ENCODE results near the gene SMAD3.

The SMAD3 gene

DNA sequence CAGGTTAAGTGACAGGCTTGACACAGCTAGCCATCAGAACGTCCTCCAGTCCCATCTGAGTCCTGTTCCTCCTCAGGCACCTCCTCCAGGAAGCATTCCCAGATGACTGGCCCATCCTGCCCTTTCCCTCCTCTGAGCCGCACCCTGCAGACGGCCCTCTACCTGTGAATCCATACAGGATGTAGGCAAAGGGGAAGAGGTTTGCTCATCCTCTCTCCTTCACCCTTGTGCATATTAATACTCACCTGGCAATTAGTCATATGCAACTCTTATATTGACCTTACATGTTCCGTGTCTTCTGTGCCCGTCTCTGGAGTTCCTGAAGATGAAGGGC lies 61.9 kb downstream of the SMAD3 start:
- H3K27ac ChIP-seq (ENCODE audit: low read depth, low read length): no peak overlapping the region
- H2AK5ac ChIP-seq (ENCODE audit: low read length): no peak overlapping the region
- H3K27me3 ChIP-seq (ENCODE audit: insufficient read depth, low read length, poor library complexity): no peaks in the 10 kb centered on the region
- no peak overlapping the region for H3K9ac ChIP-seq (ENCODE audit: low read length)
- no peaks in the 10 kb centered on the region for H3K79me2 ChIP-seq (ENCODE audit: control insufficient read depth, insufficient read depth, low read length)
- no CpG with 5 or more reads among the region's 5 CpGs for WGBS (ENCODE audit: extremely low coverage, insufficient coverage, low lambda C conversion rate)
- H3K56ac ChIP-seq (ENCODE audit: low read length): no peak overlapping the region
- H3K4me3 ChIP-seq (ENCODE audit: low read length): no peak overlapping the region
- H2BK5ac ChIP-seq (ENCODE audit: low read length): no peak overlapping the region
- no peak overlapping the region for H2BK15ac ChIP-seq (replicated peaks; ENCODE audit: low read depth)
- no peak overlapping the region for H4K8ac ChIP-seq (ENCODE audit: low read depth, low read length)
- H3K36me3 ChIP-seq (ENCODE audit: control insufficient read depth, insufficient read depth, low read length): no peaks in the 10 kb centered on the region
- H3K4me2 ChIP-seq (ENCODE audit: low read length): no peak overlapping the region
- no peak overlapping the region for H3K18ac ChIP-seq (ENCODE audit: low read length)
- H3K4me1 ChIP-seq (ENCODE audit: control insufficient read depth, low read depth, low read length): peaks cover 3% of the 10 kb centered on the region
- no peak overlapping the region for H3K4ac ChIP-seq (ENCODE audit: low read depth, low read length)
- no peak overlapping the region for H2BK120ac ChIP-seq (ENCODE audit: low read depth, low read length)
- DNase-seq: no peak
- no peak overlapping the region for H3K23ac ChIP-seq (ENCODE audit: low read length)
- no peak overlapping the region for H4K5ac ChIP-seq (ENCODE audit: low read length)
- H3K79me1 ChIP-seq (ENCODE audit: low read length): peaks cover 16% of the 10 kb centered on the region

DNA sequence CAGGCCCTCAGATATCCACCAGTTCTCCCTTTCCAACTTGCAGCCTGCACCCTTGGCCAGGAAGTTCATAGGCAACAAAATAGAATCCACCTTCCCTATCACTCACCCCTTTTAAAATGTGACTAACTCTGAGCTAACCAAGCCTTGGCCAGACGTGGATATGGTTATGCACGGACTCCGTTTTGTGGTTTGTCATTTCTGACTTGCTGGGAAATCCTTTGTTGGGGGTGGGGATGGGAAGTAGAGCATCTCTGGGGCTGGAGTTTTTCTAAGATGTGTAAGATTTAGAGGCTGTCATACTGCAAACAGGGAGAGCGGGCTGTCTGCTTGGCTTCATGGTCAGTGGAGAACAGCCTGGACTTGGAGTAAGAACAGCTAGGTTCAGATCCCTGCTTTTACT lies 62.6 kb downstream of the SMAD3 start:
- Histone ChIP-seq H3K27ac (ENCODE audit: low read depth, low read length) (no peak overlapping the region), H3K27me3 (ENCODE audit: insufficient read depth, low read length, poor library complexity) (no peaks in the 10 kb centered on the region), H3K4me2 (ENCODE audit: low read length) (no peak overlapping the region), H2BK120ac (ENCODE audit: low read depth, low read length) (no peak overlapping the region), H3K56ac (ENCODE audit: low read length) (no peak overlapping the region), H3K4me1 (ENCODE audit: control insufficient read depth, low read depth, low read length) (peaks cover 3% of the 10 kb centered on the region), H4K5ac (ENCODE audit: low read length) (no peak overlapping the region), H2BK15ac (replicated peaks; ENCODE audit: low read depth) (no peak overlapping the region), H2AK5ac (ENCODE audit: low read length) (no peak overlapping the region), H3K36me3 (ENCODE audit: control insufficient read depth, insufficient read depth, low read length) (no peaks in the 10 kb centered on the region), H3K18ac (ENCODE audit: low read length) (no peak overlapping the region), H3K4me3 (ENCODE audit: low read length) (no peak overlapping the region), H3K79me1 (ENCODE audit: low read length) (peaks cover 17% of the 10 kb centered on the region), H3K79me2 (ENCODE audit: control insufficient read depth, insufficient read depth, low read length) (no peaks in the 10 kb centered on the region), H2BK5ac (ENCODE audit: low read length) (no peak overlapping the region), H3K9ac (ENCODE audit: low read length) (no peak overlapping the region), H4K8ac (ENCODE audit: low read depth, low read length) (no peak overlapping the region), H3K23ac (ENCODE audit: low read length) (no peak overlapping the region), H3K4ac (ENCODE audit: low read depth, low read length) (no peak overlapping the region)
- no peak for DNase-seq
- WGBS (ENCODE audit: extremely low coverage, insufficient coverage, low lambda C conversion rate): no CpG with 5 or more reads among the region's 4 CpGs

DNA sequence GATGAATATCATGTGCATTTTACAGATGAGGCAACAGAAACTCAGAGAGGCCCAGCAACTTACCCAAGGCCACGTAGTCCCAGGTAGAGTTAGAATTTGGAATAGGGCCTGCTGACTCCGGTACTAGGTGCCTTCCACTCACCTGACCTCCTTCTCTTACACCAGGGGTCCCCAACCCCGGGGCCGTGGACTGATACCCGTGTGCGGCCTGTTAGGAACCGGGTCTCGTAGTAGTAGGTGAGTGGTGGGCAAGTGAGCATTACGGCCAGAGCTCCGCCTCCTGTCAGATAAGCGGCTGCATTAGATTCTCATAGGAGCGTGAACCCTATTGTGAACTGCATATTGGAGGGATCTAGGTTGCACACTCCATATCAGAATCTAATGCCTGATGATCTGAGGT lies 64.8 kb downstream of the SMAD3 start:
- H3K36me3 ChIP-seq (ENCODE audit: control insufficient read depth, insufficient read depth, low read length): no peaks in the 10 kb centered on the region
- H3K4me2 ChIP-seq (ENCODE audit: low read length): no peak overlapping the region
- no peak overlapping the region for H3K56ac ChIP-seq (ENCODE audit: low read length)
- no peak overlapping the region for H3K9ac ChIP-seq (ENCODE audit: low read length)
- H2BK5ac ChIP-seq (ENCODE audit: low read length): no peak overlapping the region
- no peak overlapping the region for H2BK15ac ChIP-seq (replicated peaks; ENCODE audit: low read depth)
- WGBS (ENCODE audit: extremely low coverage, insufficient coverage, low lambda C conversion rate): no CpG with 5 or more reads among the region's 12 CpGs
- H4K5ac ChIP-seq (ENCODE audit: low read length): no peak overlapping the region
- no peak overlapping the region for H3K23ac ChIP-seq (ENCODE audit: low read length)
- H2AK5ac ChIP-seq (ENCODE audit: low read length): no peak overlapping the region
- no peak overlapping the region for H3K4ac ChIP-seq (ENCODE audit: low read depth, low read length)
- H3K4me3 ChIP-seq (ENCODE audit: low read length): no peak overlapping the region
- peaks cover 3% of the 10 kb centered on the region for H3K4me1 ChIP-seq (ENCODE audit: control insufficient read depth, low read depth, low read length)
- DNase-seq: no peak
- H3K18ac ChIP-seq (ENCODE audit: low read length): no peak overlapping the region
- no peaks in the 10 kb centered on the region for H3K27me3 ChIP-seq (ENCODE audit: insufficient read depth, low read length, poor library complexity)
- no peak overlapping the region for H2BK120ac ChIP-seq (ENCODE audit: low read depth, low read length)
- no peaks in the 10 kb centered on the region for H3K79me2 ChIP-seq (ENCODE audit: control insufficient read depth, insufficient read depth, low read length)
- H4K8ac ChIP-seq (ENCODE audit: low read depth, low read length): no peak overlapping the region
- peaks cover 17% of the 10 kb centered on the region for H3K79me1 ChIP-seq (ENCODE audit: low read length)
- no peak overlapping the region for H3K27ac ChIP-seq (ENCODE audit: low read depth, low read length)

DNA sequence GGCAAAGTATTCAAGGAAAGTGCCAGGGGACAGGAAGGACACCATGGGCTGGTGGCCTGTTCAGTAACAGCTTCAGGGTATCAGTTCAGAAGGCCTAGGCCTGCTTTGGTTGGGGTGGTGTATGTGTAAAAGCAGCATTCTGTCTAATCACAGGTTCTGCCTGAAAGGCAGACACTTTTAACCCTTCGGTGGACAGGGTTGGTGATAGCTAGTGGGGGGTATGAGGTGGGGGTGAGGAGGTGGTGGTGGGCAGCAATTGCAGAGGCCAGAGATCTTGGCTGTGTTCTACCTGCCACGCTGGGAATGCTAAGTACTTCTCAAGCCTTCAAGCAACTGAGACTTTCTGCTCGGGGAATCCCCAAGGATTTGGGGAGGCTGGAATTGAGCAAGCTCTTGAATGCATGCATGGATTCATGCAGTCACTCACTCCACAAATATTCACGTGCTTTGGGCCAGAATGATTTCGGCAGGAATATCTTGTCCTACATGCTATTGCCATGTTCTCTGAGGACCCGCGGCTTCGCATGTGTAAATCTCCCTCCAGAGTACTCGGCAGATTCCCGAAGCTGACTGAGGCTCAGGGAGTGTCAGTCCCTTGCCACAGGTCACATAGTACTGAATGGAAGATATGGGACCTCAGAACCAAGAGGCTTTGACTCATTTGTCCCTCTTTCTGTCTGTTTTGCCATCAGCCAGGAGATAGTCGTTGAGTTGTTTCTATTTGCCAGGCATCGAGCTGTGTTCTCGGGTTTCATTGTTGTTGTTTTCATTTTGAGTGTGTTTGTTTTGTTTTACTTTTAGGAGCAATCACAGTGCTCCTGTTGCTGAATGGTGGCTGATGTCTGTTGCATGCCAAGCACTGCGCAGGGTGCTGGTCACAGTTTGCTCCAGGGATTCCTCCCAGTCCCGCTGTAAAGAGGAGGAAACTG lies 65.5 kb downstream of the SMAD3 start:
- DNase-seq: no peak
- no peak overlapping the region for H3K4me2 ChIP-seq (ENCODE audit: low read length)
- H4K8ac ChIP-seq (ENCODE audit: low read depth, low read length): no peak overlapping the region
- H3K18ac ChIP-seq (ENCODE audit: low read length): no peak overlapping the region
- H3K4ac ChIP-seq (ENCODE audit: low read depth, low read length): no peak overlapping the region
- no peak overlapping the region for H2BK120ac ChIP-seq (ENCODE audit: low read depth, low read length)
- peaks cover 3% of the 10 kb centered on the region for H3K4me1 ChIP-seq (ENCODE audit: control insufficient read depth, low read depth, low read length)
- no peak overlapping the region for H3K56ac ChIP-seq (ENCODE audit: low read length)
- H2AK5ac ChIP-seq (ENCODE audit: low read length): no peak overlapping the region
- no peak overlapping the region for H3K9ac ChIP-seq (ENCODE audit: low read length)
- H2BK15ac ChIP-seq (replicated peaks; ENCODE audit: low read depth): no peak overlapping the region
- no peaks in the 10 kb centered on the region for H3K79me2 ChIP-seq (ENCODE audit: control insufficient read depth, insufficient read depth, low read length)
- no CpG with 5 or more reads among the region's 15 CpGs for WGBS (ENCODE audit: extremely low coverage, insufficient coverage, low lambda C conversion rate)
- no peak overlapping the region for H2BK5ac ChIP-seq (ENCODE audit: low read length)
- no peaks in the 10 kb centered on the region for H3K36me3 ChIP-seq (ENCODE audit: control insufficient read depth, insufficient read depth, low read length)
- no peak overlapping the region for H4K5ac ChIP-seq (ENCODE audit: low read length)
- H3K23ac ChIP-seq (ENCODE audit: low read length): no peak overlapping the region
- no peak overlapping the region for H3K27ac ChIP-seq (ENCODE audit: low read depth, low read length)
- peaks cover 14% of the 10 kb centered on the region for H3K79me1 ChIP-seq (ENCODE audit: low read length)
- no peak overlapping the region for H3K4me3 ChIP-seq (ENCODE audit: low read length)
- no peaks in the 10 kb centered on the region for H3K27me3 ChIP-seq (ENCODE audit: insufficient read depth, low read length, poor library complexity)

DNA sequence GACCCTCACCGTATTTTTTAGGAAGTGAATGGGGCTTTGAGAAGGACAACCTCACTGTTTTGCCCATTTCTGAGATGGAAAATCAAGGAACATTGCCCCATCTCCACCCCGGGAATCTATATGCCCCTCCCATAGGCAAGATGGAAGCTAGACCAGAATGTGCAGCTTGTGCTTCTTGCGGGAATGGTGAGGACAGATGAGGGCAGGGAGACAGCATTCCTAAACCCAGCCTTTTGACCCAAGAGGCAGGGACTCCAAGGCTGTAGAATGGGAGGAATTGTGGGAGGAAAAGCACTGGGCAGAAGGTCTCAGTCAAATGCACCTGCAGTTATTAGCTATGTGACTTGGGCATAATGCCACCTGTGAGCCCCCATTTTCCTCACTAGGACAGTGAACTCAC lies 66.9 kb downstream of the SMAD3 start:
- H3K79me1 ChIP-seq (ENCODE audit: low read length): peaks cover 9% of the 10 kb centered on the region
- no peak overlapping the region for H3K4ac ChIP-seq (ENCODE audit: low read depth, low read length)
- H3K4me2 ChIP-seq (ENCODE audit: low read length): no peak overlapping the region
- H3K4me3 ChIP-seq (ENCODE audit: low read length): no peak overlapping the region
- H2BK5ac ChIP-seq (ENCODE audit: low read length): no peak overlapping the region
- no peak overlapping the region for H3K18ac ChIP-seq (ENCODE audit: low read length)
- H3K9ac ChIP-seq (ENCODE audit: low read length): no peak overlapping the region
- H3K4me1 ChIP-seq (ENCODE audit: control insufficient read depth, low read depth, low read length): peaks cover 3% of the 10 kb centered on the region
- no peaks in the 10 kb centered on the region for H3K79me2 ChIP-seq (ENCODE audit: control insufficient read depth, insufficient read depth, low read length)
- H4K8ac ChIP-seq (ENCODE audit: low read depth, low read length): no peak overlapping the region
- H2BK15ac ChIP-seq (replicated peaks; ENCODE audit: low read depth): no peak overlapping the region
- no peak overlapping the region for H2BK120ac ChIP-seq (ENCODE audit: low read depth, low read length)
- no peaks in the 10 kb centered on the region for H3K36me3 ChIP-seq (ENCODE audit: control insufficient read depth, insufficient read depth, low read length)
- H4K5ac ChIP-seq (ENCODE audit: low read length): no peak overlapping the region
- no peak overlapping the region for H2AK5ac ChIP-seq (ENCODE audit: low read length)
- no peaks in the 10 kb centered on the region for H3K27me3 ChIP-seq (ENCODE audit: insufficient read depth, low read length, poor library complexity)
- no CpG with 5 or more reads among the region's 3 CpGs for WGBS (ENCODE audit: extremely low coverage, insufficient coverage, low lambda C conversion rate)
- H3K56ac ChIP-seq (ENCODE audit: low read length): no peak overlapping the region
- no peak overlapping the region for H3K23ac ChIP-seq (ENCODE audit: low read length)
- H3K27ac ChIP-seq (ENCODE audit: low read depth, low read length): no peak overlapping the region
- no peak for DNase-seq

DNA sequence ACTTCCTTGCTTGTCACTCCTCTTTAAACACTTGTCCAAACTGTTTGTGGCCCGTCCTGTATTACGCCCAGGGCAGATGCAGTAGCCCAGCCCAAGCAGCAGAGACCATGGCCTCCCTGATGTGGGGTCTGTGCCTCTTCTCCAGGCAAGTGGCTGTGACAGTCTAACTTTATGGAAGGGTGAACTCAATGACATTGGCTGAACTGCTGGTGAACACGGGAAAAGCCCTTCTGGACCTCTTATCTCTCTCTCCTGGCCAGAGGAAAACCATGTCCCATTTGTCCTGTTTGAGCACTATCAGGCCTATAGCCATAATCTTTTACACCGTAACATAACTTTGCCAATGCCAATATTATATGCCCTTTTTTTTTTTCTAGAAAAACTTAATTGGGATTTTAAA lies 67.6 kb downstream of the SMAD3 start:
- no peaks in the 10 kb centered on the region for H3K79me2 ChIP-seq (ENCODE audit: control insufficient read depth, insufficient read depth, low read length)
- H3K79me1 ChIP-seq (ENCODE audit: low read length): peaks cover 7% of the 10 kb centered on the region
- no peak overlapping the region for H3K23ac ChIP-seq (ENCODE audit: low read length)
- H3K18ac ChIP-seq (ENCODE audit: low read length): no peak overlapping the region
- no peak overlapping the region for H3K4ac ChIP-seq (ENCODE audit: low read depth, low read length)
- no peak overlapping the region for H2BK5ac ChIP-seq (ENCODE audit: low read length)
- no CpG with 5 or more reads among the region's 4 CpGs for WGBS (ENCODE audit: extremely low coverage, insufficient coverage, low lambda C conversion rate)
- no peak overlapping the region for H3K9ac ChIP-seq (ENCODE audit: low read length)
- H2BK15ac ChIP-seq (replicated peaks; ENCODE audit: low read depth): no peak overlapping the region
- no peak overlapping the region for H3K27ac ChIP-seq (ENCODE audit: low read depth, low read length)
- H3K4me3 ChIP-seq (ENCODE audit: low read length): no peak overlapping the region
- no peak overlapping the region for H4K5ac ChIP-seq (ENCODE audit: low read length)
- H3K4me2 ChIP-seq (ENCODE audit: low read length): no peak overlapping the region
- no peak overlapping the region for H3K56ac ChIP-seq (ENCODE audit: low read length)
- DNase-seq: no peak
- no peak overlapping the region for H2BK120ac ChIP-seq (ENCODE audit: low read depth, low read length)
- no peak overlapping the region for H4K8ac ChIP-seq (ENCODE audit: low read depth, low read length)
- H3K27me3 ChIP-seq (ENCODE audit: insufficient read depth, low read length, poor library complexity): no peaks in the 10 kb centered on the region
- H3K36me3 ChIP-seq (ENCODE audit: control insufficient read depth, insufficient read depth, low read length): no peaks in the 10 kb centered on the region
- H3K4me1 ChIP-seq (ENCODE audit: control insufficient read depth, low read depth, low read length): peaks cover 3% of the 10 kb centered on the region
- H2AK5ac ChIP-seq (ENCODE audit: low read length): no peak overlapping the region

All from mesendoderm (in vitro differentiated cells).